ENCODE data around the gene DIAPH1.
"Not testable (repeated sequence)": the region's sequence is repeated elsewhere in the genome, so short reads cannot be mapped to it uniquely, and the experiment has no call there.

DIAPH1 gene

DNA sequence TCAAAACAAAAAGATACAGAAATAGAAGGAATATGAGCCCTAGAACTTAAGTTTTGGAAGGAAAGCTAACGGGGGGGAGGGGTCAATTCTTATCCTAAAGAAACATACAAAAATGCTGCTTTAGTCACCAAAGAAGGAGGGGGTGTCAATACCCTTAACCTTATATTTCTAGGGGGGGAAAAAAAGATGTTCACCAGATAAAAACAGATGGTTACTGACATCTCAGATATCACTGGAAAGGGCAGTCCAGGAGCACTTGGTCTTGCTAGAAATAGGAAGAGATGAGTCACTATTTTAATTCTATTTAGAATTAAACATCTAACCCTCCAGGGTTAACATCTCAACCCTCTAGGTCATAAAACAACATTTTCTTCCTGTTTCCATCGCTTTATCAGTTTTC lies 1.7 kb downstream of the DIAPH1 start:
- no peak for DNase-seq (ENCODE audit: low spot score)
- in situ Hi-C loops (cut with MboI; ENCODE audit: low sequenced_read_pairs, unreplicated experiment): no loop called here

DNA sequence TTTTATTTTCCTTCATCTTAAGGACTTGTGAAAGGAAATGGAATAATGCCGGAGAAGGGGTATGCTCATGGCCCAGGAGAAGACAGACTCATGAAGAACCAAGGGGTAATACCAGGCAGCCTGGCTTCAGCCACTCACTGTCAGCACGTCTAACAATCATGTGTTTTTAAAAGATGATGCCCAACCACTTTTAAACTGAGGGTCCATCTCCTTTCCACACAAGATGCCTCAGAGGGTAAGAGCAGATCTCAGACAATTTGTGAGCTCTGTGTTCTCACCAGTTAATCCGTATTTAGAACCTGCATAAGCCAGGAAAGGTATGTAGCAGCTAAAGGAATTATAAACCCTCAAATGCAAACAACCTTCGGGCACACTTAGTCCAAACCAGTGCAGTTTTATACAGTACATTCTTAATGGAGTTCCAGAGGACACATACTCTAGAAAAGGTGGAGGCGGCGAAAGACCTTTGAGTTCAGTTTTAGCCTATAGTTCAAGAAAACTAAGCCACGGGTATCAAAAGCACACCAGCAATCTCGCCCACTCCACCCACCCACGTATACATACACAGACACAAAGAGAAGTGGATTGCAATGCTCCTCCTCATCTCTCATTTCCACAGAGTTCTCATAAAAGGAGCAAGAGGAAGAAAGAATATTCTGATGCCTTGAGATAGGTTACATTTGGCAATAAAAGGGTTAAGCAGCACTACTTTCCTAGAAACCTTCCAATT lies 2.6 kb downstream of the DIAPH1 start:
- DNase-seq (ENCODE audit: low spot score): no peak
- TF ChIP-seq, protein P1, sequence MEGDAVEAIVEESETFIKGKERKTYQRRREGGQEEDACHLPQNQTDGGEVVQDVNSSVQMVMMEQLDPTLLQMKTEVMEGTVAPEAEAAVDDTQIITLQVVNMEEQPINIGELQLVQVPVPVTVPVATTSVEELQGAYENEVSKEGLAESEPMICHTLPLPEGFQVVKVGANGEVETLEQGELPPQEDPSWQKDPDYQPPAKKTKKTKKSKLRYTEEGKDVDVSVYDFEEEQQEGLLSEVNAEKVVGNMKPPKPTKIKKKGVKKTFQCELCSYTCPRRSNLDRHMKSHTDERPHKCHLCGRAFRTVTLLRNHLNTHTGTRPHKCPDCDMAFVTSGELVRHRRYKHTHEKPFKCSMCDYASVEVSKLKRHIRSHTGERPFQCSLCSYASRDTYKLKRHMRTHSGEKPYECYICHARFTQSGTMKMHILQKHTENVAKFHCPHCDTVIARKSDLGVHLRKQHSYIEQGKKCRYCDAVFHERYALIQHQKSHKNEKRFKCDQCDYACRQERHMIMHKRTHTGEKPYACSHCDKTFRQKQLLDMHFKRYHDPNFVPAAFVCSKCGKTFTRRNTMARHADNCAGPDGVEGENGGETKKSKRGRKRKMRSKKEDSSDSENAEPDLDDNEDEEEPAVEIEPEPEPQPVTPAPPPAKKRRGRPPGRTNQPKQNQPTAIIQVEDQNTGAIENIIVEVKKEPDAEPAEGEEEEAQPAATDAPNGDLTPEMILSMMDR (IDR thresholded peaks at IDR 0.05; ENCODE audit: borderline replicate concordance, control extremely low read depth, extremely low read depth, insufficient read depth, missing control alignments): no peak
- in situ Hi-C loops (cut with MboI; ENCODE audit: low sequenced_read_pairs, unreplicated experiment): no loop called here

More for the DNA sequence above, 1.7 kb downstream of the DIAPH1 start:
- TF ChIP-seq, protein P1 (IDR thresholded peaks at IDR 0.05; ENCODE audit: borderline replicate concordance, control extremely low read depth, extremely low read depth, insufficient read depth, missing control alignments): no peak

DNA sequence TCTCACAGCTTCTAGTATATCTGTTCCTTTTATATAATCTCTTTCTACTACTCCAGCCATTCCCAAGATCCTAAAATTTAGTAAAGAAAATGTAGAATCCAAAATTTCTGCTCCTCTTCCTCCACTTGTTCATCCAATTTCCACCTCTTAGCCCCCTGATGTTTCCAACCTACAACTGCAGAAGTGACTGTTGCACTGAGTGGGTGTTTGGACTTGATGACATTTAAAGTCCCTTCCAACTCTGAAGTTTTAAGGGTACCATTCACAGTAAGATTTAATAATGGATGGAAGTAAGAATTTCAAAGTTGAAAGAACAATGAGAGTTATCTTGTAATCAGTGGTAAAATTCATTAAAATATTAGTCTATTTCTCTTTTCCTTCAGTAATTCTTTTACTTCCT lies 5.5 kb downstream of the DIAPH1 start:
- TF ChIP-seq, protein P1 (IDR thresholded peaks at IDR 0.05; ENCODE audit: borderline replicate concordance, control extremely low read depth, extremely low read depth, insufficient read depth, missing control alignments): no peak
- in situ Hi-C loops (cut with MboI; ENCODE audit: low sequenced_read_pairs, unreplicated experiment): no loop called here
- DNase-seq (ENCODE audit: low spot score): no peak

DNA sequence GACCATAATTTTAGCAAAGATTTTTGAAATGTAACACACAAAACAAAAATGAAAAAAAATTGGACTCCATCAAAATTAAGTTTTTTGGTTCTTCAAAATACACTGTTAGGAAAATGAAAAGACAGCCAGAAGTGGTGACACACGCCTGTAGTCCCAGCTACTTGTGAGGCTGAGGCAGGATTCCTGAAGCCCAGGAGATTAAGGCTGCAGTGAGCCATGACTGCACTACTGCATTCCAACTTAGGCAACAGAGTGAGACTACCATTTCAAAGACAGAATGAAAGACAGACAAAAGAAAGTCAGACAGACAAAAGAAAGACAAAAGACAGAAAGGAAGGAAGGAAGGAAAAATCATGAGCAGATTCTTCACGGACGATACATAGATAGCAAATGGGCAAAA lies 7.5 kb downstream of the DIAPH1 start:
- DNase-seq (ENCODE audit: low spot score): no peak
- in situ Hi-C loops (cut with MboI; ENCODE audit: low sequenced_read_pairs, unreplicated experiment): no loop called here
- TF ChIP-seq, protein P1 (IDR thresholded peaks at IDR 0.05; ENCODE audit: borderline replicate concordance, control extremely low read depth, extremely low read depth, insufficient read depth, missing control alignments): no peak

DNA sequence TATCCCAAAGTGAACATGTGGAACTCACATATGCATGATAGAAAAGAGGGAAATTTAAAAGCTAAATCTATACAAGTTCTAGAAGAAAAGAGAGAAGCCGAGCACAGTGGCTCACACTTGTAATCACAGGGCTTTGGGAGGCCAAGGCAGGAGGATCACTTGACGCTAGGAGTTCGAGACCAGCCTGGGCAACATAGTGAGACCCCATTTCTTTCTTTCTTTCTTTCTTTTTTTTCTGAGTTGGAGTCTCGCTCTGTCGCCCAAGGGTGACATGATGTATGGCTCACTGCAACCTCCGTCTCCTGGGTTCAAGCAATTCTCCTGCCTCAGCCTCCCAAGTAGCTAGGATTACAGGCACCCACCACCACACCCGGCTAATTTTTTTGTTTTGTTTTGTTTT lies 8.9 kb downstream of the DIAPH1 start:
- DNase-seq (ENCODE audit: low spot score); in situ Hi-C loops (cut with MboI; ENCODE audit: low sequenced_read_pairs, unreplicated experiment): not testable (repeated sequence)

DNA sequence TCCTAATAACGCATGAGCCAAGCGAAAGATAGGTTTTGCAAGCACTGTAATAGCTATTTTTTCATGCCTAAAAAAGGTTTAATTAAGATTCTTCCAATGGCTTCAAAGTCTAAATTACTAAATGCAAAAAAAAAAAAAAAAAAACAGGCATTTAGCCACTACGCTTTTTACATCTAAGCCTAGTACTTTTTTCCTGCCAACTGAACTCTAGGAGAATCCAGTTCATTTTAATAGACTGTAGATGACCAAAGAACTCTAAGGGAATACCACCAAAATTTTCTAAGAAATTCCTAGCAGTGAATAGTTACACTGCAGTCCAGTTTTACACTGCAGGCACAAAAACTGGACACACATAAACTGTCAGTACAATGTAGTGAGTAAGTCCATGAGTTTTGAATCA lies 9.8 kb downstream of the DIAPH1 start:
- in situ Hi-C loops (cut with MboI; ENCODE audit: low sequenced_read_pairs, unreplicated experiment): no loop called here
- TF ChIP-seq, protein P1 (IDR thresholded peaks at IDR 0.05; ENCODE audit: borderline replicate concordance, control extremely low read depth, extremely low read depth, insufficient read depth, missing control alignments): no peak
- DNase-seq (ENCODE audit: low spot score): no peak

DNA sequence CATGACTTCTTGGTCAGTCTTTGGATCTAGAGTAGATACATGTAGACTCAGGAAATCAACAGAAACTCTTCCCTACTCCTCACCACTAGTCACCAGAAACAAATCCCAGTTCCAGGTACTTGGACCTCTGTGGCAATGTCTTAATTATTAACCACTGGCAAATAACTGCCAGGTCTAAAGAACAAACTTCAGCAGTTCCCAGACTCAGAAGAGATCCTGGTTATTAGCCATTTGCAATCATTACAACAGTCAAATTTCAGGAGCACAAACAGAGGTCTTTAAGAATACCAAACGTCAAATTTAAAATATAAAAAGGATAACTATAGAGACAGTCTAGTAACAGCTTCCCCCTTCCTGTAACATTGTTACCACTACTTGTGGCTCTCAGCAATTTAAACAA lies 10.2 kb downstream of the DIAPH1 start:
- in situ Hi-C loops (cut with MboI; ENCODE audit: low sequenced_read_pairs, unreplicated experiment): no loop called here
- TF ChIP-seq, protein P1 (IDR thresholded peaks at IDR 0.05; ENCODE audit: borderline replicate concordance, control extremely low read depth, extremely low read depth, insufficient read depth, missing control alignments): no peak
- DNase-seq (ENCODE audit: low spot score): no peak
